OCI-LY1 (cell line): ENCODE results near the gene LRCH1.

Source experiments
- H2AFZ ChIP-seq: fragments of 200-600 bp; sonication (generic), shearing (Covaris generic); 2 replicates; pipeline ENCODE4 v1.6.0; 2014; ENCODE audit warnings: antibody characterized with exemption, mild to moderate bottlenecking, low read length
- H3F3A ChIP-seq: fragments of 200-600 bp; sonication (generic), shearing (Covaris generic); 2 replicates; pipeline ENCODE4 v1.6.0; 2014; ENCODE audit warnings: mild to moderate bottlenecking, antibody characterized with exemption, low read length, moderate library complexity; ENCODE audit not compliant: insufficient read depth
- H3K27ac ChIP-seq: fragments of 200-600 bp; sonication (generic); 2 replicates; pipeline ENCODE4 v1.5.1; 2014; ENCODE audit warnings: low read length, mixed run types, mild to moderate bottlenecking, low read depth; ENCODE audit not compliant: poor library complexity, severe bottlenecking
- H3K27me3 ChIP-seq: fragments of 200-600 bp; sonication (generic); 2 replicates; pipeline ENCODE4 v1.6.0; 2014; ENCODE audit warnings: antibody characterized with exemption, mild to moderate bottlenecking, low read length, moderate library complexity; ENCODE audit not compliant: insufficient read depth
- H3K36me3 ChIP-seq: fragments of 200-600 bp; sonication (generic); 2 replicates; pipeline ENCODE4 v1.6.1; 2014; ENCODE audit warnings: mild to moderate bottlenecking, antibody characterized with exemption, low read length, moderate library complexity, mixed read lengths; ENCODE audit not compliant: insufficient read depth
- H3K4me1 ChIP-seq: fragments of 200-600 bp; sonication (generic); 2 replicates; pipeline ENCODE4 v1.5.1; 2014; ENCODE audit warnings: mild to moderate bottlenecking, low read length, moderate library complexity; ENCODE audit not compliant: insufficient read depth, severe bottlenecking
- H3K4me2 ChIP-seq: fragments of 200-600 bp; sonication (generic), shearing (Covaris generic); 2 replicates; pipeline ENCODE4 v1.6.1; 2014; ENCODE audit warnings: low read length
- H3K4me3 ChIP-seq: fragments of 200-600 bp; sonication (generic); 2 replicates; pipeline ENCODE4 v1.5.1; 2014; ENCODE audit warnings: low read length, low read depth, mild to moderate bottlenecking, mixed read lengths; ENCODE audit not compliant: poor library complexity, severe bottlenecking
- H3K79me2 ChIP-seq: fragments of 200-600 bp; shearing (Covaris generic); 2 replicates; pipeline ENCODE4 v1.6.1; 2016; ENCODE audit warnings: mixed run types, low read length, mixed read lengths; ENCODE audit not compliant: insufficient read depth
- H3K9ac ChIP-seq: fragments of 200-600 bp; sonication (generic), shearing (Covaris generic); 2 replicates; pipeline ENCODE4 v1.6.1; 2014; ENCODE audit warnings: mild to moderate bottlenecking, low read length, mixed read lengths
- H3K9me2 ChIP-seq: fragments of 200-600 bp; sonication (generic), shearing (Covaris generic); 2 replicates; pipeline ENCODE4 v1.6.1; 2014; ENCODE audit warnings: low read depth, mild to moderate bottlenecking, low read length, mixed read lengths
- H3K9me3 ChIP-seq: fragments of 200-600 bp; shearing (Covaris generic); 2 replicates; pipeline ENCODE4 v1.6.1; 2014; ENCODE audit warnings: low read length, mixed read lengths
- H4K20me1 ChIP-seq: fragments of 200-600 bp; sonication (generic), shearing (Covaris generic); 2 replicates; pipeline ENCODE4 v1.6.0; 2016; ENCODE audit warnings: mild to moderate bottlenecking, low read length; ENCODE audit not compliant: insufficient read depth
- EZH2 ChIP-seq: fragments of 200-600 bp; sonication (generic), shearing (Covaris generic); IDR thresholded peaks from 2 replicates; pipeline ENCODE4 v1.8.0; 2017; ENCODE audit warnings: borderline replicate concordance, mixed run types, mild to moderate bottlenecking, antibody characterized with exemption, low read length, moderate library complexity, mixed read lengths
- TF ChIP-seq, protein P1 (sequence below): fragments of 200-600 bp; sonication (generic), shearing (Covaris generic); IDR thresholded peaks from 2 replicates; pipeline ENCODE4 v1.5.1; 2017; ENCODE audit warnings: mild to moderate bottlenecking, antibody characterized with exemption, low read length, moderate library complexity, mixed read lengths

The LRCH1 gene

DNA sequence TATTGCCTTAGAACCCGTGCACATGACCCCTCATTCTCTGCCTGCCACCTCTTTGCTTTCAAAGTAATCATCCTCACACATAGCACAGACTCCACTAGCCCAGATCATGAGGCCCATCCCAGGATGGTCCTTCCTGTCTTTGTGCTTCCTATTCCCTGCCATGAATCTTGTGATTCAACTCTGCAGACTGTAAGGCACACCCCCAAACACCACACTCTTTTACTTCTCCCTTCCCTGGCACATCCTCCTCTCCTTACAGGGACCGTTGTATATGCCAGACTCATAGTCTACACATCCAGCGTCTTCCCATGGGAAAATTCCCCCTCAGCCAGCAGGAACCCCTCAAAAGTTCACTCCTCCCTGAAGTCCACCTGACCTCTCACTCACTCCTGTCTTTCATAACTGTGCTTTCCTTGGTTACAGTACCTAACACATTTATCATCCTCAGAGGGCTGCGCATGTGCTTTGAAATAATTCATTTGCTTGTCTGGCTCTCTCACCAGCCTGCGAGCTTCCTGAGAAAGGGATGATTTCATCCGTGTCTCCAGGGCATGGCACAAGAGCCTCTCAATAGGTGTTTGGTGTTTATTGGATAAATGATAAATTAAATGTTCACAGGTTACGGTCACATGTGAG, 26.8 kb upstream of the LRCH1 start:
- Histone ChIP-seq H4K20me1 (no peaks in the 10 kb centered on the region), H3K9me3 (no peaks in the 10 kb centered on the region), H3K36me3 (no peaks in the 10 kb centered on the region), H3K27ac (no peak overlapping the region), H3K79me2 (no peaks in the 10 kb centered on the region), H3K4me1 (no peaks in the 10 kb centered on the region), H2AFZ (no peak overlapping the region), H3K9ac (no peak overlapping the region), H3K4me3 (no peak overlapping the region), H3F3A (no peaks in the 10 kb centered on the region), H3K27me3 (no peaks in the 10 kb centered on the region; the same call in 1 of the 2 replicates), H3K4me2 (no peak overlapping the region), H3K9me2 (no peaks in the 10 kb centered on the region)
- TF ChIP-seq EZH2: no peak
- TF ChIP-seq, protein P1, sequence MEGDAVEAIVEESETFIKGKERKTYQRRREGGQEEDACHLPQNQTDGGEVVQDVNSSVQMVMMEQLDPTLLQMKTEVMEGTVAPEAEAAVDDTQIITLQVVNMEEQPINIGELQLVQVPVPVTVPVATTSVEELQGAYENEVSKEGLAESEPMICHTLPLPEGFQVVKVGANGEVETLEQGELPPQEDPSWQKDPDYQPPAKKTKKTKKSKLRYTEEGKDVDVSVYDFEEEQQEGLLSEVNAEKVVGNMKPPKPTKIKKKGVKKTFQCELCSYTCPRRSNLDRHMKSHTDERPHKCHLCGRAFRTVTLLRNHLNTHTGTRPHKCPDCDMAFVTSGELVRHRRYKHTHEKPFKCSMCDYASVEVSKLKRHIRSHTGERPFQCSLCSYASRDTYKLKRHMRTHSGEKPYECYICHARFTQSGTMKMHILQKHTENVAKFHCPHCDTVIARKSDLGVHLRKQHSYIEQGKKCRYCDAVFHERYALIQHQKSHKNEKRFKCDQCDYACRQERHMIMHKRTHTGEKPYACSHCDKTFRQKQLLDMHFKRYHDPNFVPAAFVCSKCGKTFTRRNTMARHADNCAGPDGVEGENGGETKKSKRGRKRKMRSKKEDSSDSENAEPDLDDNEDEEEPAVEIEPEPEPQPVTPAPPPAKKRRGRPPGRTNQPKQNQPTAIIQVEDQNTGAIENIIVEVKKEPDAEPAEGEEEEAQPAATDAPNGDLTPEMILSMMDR: no peak

GRCh38 chr13:46526740-46527139, 26.2 kb upstream of the LRCH1 start:
- H3K79me2 ChIP-seq: no peaks in the 10 kb centered on the region
- no peak overlapping the region for H3K4me2 ChIP-seq
- H3K4me3 ChIP-seq: no peak overlapping the region
- H3K9me2 ChIP-seq: no peaks in the 10 kb centered on the region
- no peaks in the 10 kb centered on the region for H3K27me3 ChIP-seq
- H3F3A ChIP-seq: no peaks in the 10 kb centered on the region
- no peak overlapping the region for H2AFZ ChIP-seq
- no peak overlapping the region for H3K9ac ChIP-seq
- H3K36me3 ChIP-seq: no peaks in the 10 kb centered on the region
- H3K9me3 ChIP-seq: no peaks in the 10 kb centered on the region
- no peaks in the 10 kb centered on the region for H3K4me1 ChIP-seq
- H3K27ac ChIP-seq: no peak overlapping the region
- TF ChIP-seq EZH2: no peak
- TF ChIP-seq, protein P1: no peak
- no peaks in the 10 kb centered on the region for H4K20me1 ChIP-seq

DNA sequence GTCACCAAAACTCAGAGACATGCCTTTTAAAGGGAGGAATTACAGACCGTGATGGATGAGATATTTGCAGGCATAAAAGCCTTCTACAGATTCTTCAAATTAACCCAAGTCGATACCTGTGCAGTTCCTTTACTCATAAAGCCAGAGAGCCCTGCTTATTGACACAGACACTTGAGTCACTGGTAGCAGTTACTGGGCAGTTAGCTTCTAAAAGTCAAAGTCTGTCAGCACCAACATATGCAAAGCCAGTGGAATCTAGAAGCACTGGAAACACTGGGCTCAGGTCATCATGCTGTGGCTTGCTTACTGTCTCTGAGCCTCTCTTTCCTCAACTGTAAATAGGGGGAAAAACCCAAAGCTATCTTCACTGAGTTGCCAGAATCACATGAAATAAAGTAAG, 25.7 kb upstream of the LRCH1 start:
- no peak overlapping the region for H3K4me2 ChIP-seq
- H3K4me1 ChIP-seq: no peaks in the 10 kb centered on the region
- no peaks in the 10 kb centered on the region for H3K27me3 ChIP-seq
- no peak overlapping the region for H3K4me3 ChIP-seq
- H4K20me1 ChIP-seq: no peaks in the 10 kb centered on the region
- no peaks in the 10 kb centered on the region for H3K9me2 ChIP-seq
- no peaks in the 10 kb centered on the region for H3K79me2 ChIP-seq
- H3K9ac ChIP-seq: no peak overlapping the region
- H2AFZ ChIP-seq: no peak overlapping the region
- H3K36me3 ChIP-seq: no peaks in the 10 kb centered on the region
- TF ChIP-seq EZH2: no peak
- TF ChIP-seq, protein P1: no peak
- H3F3A ChIP-seq: no peaks in the 10 kb centered on the region
- no peaks in the 10 kb centered on the region for H3K9me3 ChIP-seq
- no peak overlapping the region for H3K27ac ChIP-seq
